SIG-M5 treated with dmso at 0.1 percent for 504 hours (cell line): ENCODE data around the gene HSPA9.

Source experiments
- DNase-seq: peaks from one replicate; lab custom pipeline; 2025; ENCODE audit not compliant: unreplicated experiment; lab: John Stamatoyannopoulos, UW

HSPA9 gene

GRCh38 chr5:138575194-138576015 lies at the start of gene HSPA9:
HSPA9 (minus strand) TSS chr5:138575401; CDS start chr5:138575318, 83 bp downstream.
- DNase-seq = peak; percentile 99

- DNase-seq = no peak
Observed at GRCh38 chr5:138623053-138623452, 47.9 kb upstream of the HSPA9 start.

DNA sequence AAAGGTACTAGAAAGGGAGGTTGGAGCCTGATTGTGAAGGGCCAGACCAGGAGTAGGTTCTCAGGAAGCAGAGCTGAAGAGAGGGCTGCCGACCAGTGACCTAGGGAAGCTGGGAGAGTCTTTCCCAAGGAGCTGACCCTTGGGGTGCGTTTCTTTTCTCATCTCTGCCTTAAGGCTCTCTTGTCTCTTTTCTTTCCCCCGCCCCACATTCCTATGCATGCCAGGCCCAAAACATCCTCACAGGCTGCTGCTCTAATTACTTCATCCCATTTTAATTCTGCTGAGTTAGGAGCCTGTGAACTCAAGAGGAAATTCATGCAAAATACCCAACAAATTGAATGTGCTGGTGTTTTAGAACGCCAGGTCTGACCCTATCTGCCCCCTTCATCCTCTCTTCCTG lies 46.9 kb upstream of the HSPA9 start:
- no peak for DNase-seq

GRCh38 chr5:138620663-138621224 lies 45.5 kb upstream of the HSPA9 start:
- DNase-seq = no peak

DNA sequence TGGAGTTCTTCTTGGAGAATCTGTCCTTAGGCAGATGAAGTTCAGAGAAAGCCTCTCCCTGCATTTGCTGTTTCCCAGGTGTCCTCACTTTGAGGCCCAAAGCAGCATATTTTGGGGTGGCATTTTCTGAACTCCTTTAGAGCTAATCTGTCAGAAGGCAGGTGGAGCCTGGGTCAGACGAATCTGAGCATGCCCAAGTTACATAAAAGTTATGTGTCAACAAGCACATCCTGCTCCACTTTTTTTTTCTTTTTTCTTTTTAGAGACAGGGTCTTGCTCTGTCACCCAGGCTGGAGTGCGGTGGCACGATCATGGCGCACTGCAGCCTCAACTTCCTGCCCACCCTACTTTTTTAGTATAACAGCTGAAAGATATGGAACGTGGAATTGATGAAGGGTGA lies 41.3 kb upstream of the HSPA9 start:
- DNase-seq = no peak

GRCh38 chr5:138615461-138615860 lies 40.3 kb upstream of the HSPA9 start:
- DNase-seq = no peak

- peak; percentile 6 for DNase-seq
Observed at GRCh38 chr5:138611678-138612218, 36.5 kb upstream of the HSPA9 start.

- DNase-seq = no peak
Observed at GRCh38 chr5:138610918-138611677, 35.9 kb upstream of the HSPA9 start.

GRCh38 chr5:138610415-138610917 lies 35.3 kb upstream of the HSPA9 start:
- no peak for DNase-seq

- no peak for DNase-seq
Observed at GRCh38 chr5:138606378-138607064, 31.3 kb upstream of the HSPA9 start.

- DNase-seq = peak; percentile 29
Observed at GRCh38 chr5:138605254-138605972, 30.2 kb upstream of the HSPA9 start.

DNA sequence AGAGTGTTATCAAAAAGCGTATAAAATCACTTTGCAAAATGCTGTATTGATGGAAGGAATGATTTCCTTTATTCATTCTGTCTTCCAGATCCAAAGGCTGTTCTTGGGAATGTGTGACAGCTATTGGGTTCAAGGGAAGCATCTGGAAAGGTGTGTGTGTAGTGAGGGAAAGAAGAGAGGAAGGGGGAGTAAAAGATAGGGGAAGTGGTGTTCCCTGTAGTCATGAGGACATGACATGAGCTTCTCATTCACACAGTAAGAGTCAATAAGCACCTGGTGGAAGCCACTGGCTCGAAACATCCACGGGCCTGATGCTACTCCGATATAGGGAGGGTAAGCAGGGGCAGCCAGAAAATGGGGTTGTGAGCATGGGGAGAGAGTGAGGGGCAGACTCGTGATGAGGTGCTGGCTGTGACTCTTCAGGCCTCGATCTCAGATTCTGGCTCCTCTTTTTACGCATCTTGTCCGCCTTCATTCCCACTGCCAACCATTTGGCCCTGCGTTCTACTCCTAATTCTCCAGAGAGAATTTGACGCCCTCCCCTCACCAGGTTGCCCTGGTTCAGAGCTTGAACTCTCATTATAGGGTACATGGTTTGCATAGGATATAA lies 29.1 kb upstream of the HSPA9 start:
- DNase-seq = no peak

GRCh38 chr5:138603249-138603920 lies 28.2 kb upstream of the HSPA9 start:
- no peak for DNase-seq

DNA sequence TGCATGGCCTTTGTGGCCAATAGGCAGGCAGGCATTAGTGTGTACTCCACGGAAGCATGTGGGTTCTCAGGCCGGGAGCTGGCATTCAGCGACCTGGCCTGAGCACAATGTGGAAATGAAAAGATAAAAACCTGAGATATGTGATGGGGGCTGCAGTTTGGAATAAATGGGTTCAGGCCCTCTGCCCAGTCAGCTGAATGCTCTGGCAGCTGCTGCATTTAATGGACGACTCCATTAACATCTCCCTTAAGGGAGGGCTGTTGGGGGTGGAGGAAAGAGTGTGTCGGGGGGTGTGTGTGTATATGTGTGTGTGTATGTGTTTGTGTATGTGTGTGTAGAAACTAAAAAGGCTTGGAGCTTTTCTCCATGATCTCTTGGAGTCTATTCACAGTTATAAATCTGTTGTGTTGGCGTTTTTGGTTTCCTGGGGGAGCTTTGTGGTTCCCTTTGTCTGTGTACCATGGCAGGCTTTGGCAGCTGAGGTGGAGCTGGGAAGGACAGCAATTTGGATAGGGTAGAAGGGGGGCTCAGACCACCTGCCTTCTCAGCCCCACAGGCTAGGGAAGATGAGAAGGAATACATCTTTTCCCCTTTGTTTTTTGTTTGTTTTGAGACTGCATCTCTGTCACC lies 27.3 kb upstream of the HSPA9 start:
- no peak for DNase-seq

- no peak for DNase-seq
Observed at GRCh38 chr5:138601444-138601843, 26.2 kb upstream of the HSPA9 start.

GRCh38 chr5:138600446-138600845 lies 25.2 kb upstream of the HSPA9 start:
- no peak for DNase-seq

- no peak for DNase-seq
Observed at GRCh38 chr5:138597661-138598400, 22.6 kb upstream of the HSPA9 start.
